ENCODE data around the gene SOS1.

DNA sequence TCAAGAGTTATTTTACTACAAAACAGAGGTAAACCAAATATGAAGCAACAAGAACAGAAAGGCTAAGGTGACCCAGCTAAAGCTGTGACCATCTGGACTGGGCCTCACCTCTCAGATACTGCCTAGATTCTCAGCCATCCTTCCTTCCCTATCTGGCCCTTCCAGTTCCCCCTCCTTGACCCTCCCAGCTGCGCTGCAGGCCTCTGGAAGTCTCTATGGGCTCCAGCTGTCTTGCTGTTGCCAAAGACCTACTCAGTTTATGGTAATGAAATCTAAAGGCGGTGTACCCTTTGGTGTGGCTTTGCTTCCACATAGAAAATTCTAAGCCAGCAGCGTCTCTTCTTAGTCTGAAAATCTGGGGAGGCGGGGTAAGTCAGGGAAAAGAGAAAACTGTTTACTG, 175.5 kb downstream of the SOS1 start:
- TF ChIP-seq, protein P1, sequence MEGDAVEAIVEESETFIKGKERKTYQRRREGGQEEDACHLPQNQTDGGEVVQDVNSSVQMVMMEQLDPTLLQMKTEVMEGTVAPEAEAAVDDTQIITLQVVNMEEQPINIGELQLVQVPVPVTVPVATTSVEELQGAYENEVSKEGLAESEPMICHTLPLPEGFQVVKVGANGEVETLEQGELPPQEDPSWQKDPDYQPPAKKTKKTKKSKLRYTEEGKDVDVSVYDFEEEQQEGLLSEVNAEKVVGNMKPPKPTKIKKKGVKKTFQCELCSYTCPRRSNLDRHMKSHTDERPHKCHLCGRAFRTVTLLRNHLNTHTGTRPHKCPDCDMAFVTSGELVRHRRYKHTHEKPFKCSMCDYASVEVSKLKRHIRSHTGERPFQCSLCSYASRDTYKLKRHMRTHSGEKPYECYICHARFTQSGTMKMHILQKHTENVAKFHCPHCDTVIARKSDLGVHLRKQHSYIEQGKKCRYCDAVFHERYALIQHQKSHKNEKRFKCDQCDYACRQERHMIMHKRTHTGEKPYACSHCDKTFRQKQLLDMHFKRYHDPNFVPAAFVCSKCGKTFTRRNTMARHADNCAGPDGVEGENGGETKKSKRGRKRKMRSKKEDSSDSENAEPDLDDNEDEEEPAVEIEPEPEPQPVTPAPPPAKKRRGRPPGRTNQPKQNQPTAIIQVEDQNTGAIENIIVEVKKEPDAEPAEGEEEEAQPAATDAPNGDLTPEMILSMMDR (IDR thresholded peaks at IDR 0.05), result no peak
- TF ChIP-seq POLR2A (IDR thresholded peaks at IDR 0.05), result no peak

Data from right lobe of liver (tissue), 4 donors.